ENCODE data around the gene OTOG.
"Not testable (repeated sequence)": the region's sequence is repeated elsewhere in the genome, so short reads cannot be mapped to it uniquely, and the experiment has no call there.

The OTOG gene

GRCh38 chr11:17607591-17608570, 60.8 kb downstream of the OTOG start:
- no peak for DNase-seq

- DNase-seq, result no peak
These were observed 61.8 kb downstream of the OTOG start for GRCh38 chr11:17608821-17609220.

- DNase-seq, result no peak
These were observed 62.4 kb downstream of the OTOG start for GRCh38 chr11:17609291-17610084.

- DNase-seq, result no peak
These were observed 63.2 kb downstream of the OTOG start for GRCh38 chr11:17610085-17610894.

- no peak for DNase-seq
These were observed 64.0 kb downstream of the OTOG start for GRCh38 chr11:17611049-17611448.

- DNase-seq, result no peak
These were observed 64.6 kb downstream of the OTOG start for GRCh38 chr11:17611503-17612220.

GRCh38 chr11:17612221-17613188, 65.4 kb downstream of the OTOG start:
- DNase-seq, result no peak

- no peak for DNase-seq
These were observed 66.4 kb downstream of the OTOG start for GRCh38 chr11:17613428-17613962.

- DNase-seq, result no peak
These were observed 66.9 kb downstream of the OTOG start for GRCh38 chr11:17613983-17614382.

- DNase-seq, result not testable (repeated sequence)
These were observed 75.7 kb downstream of the OTOG start for GRCh38 chr11:17622711-17623110.

- DNase-seq, result no peak
These were observed 82.1 kb downstream of the OTOG start for GRCh38 chr11:17629113-17629512.

GRCh38 chr11:17630936-17631335, 83.9 kb downstream of the OTOG start:
- DNase-seq, result no peak

- DNase-seq, result no peak
These were observed 84.8 kb downstream of the OTOG start for GRCh38 chr11:17631702-17632365.

- no peak for DNase-seq
These were observed 86.4 kb downstream of the OTOG start for GRCh38 chr11:17633279-17633986.

- no peak for DNase-seq
These were observed 87.1 kb downstream of the OTOG start for GRCh38 chr11:17633987-17634775.

- DNase-seq, result no peak
These were observed 87.9 kb downstream of the OTOG start for GRCh38 chr11:17634776-17635550.

- no peak for DNase-seq
These were observed 88.5 kb downstream of the OTOG start for GRCh38 chr11:17635551-17635938.

GRCh38 chr11:17636721-17637120, 89.7 kb downstream of the OTOG start:
- no peak for DNase-seq

All from NCI-H524 (cell line).